Peyer's patch (tissue), 4 donors: ENCODE data around the gene NABP2.

Experiments
- CTCF ChIP-seq, 6 experiments: fragments of 450-650 bp in 4 of 6; fragments of 200-600 bp in 2 of 6; sonication (generic) in 1 of 6; IDR thresholded peaks; one replicate each; pipeline ENCODE4 v1.5.1; 2017 to 2019; ENCODE audit warnings: antibody characterized with exemption in 6 of 6, mild to moderate bottlenecking in 3 of 6, moderate library complexity in 1 of 6
- POLR2A ChIP-seq, 2 donors: fragments of 450-650 bp; IDR thresholded peaks; one replicate each; pipeline ENCODE4 v1.5.1; 2017; ENCODE audit warnings: antibody characterized with exemption in 2 of 2, mild to moderate bottlenecking in 2 of 2, moderate library complexity in 2 of 2

GRCh38 chr12:56224954-56225353, 812 bp downstream of the NABP2 start:
- no peak for TF ChIP-seq CTCF (IDR thresholded peaks at IDR 0.05)
- no peak for TF ChIP-seq POLR2A (IDR thresholded peaks at IDR 0.05)
